ENCODE measurements around the gene CARS2.

Gene CARS2

DNA sequence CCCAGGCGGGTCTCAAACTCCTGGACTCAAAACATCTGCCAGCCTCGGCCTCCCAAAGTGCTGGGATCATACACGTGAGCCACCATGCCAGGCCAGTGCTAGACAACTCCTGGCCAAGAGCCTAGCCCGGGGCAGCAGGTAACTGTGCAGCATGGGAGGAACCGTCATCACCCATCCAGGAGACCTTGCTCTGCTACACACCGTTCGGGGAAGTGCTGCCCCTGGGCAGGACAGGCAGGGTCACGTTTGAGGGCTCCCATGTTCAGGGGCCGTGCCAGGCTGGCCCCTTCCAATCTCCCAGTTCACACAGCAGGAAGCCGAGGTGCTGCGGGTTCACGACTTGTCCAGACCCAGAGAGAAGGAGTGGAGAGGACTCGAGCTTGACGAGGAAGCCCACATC is 55.5 kb downstream of the CARS2 start:
- no peak overlapping the region for H3K4me3 ChIP-seq (ENCODE audit: low read depth, low read length)
- TF ChIP-seq, protein P1, sequence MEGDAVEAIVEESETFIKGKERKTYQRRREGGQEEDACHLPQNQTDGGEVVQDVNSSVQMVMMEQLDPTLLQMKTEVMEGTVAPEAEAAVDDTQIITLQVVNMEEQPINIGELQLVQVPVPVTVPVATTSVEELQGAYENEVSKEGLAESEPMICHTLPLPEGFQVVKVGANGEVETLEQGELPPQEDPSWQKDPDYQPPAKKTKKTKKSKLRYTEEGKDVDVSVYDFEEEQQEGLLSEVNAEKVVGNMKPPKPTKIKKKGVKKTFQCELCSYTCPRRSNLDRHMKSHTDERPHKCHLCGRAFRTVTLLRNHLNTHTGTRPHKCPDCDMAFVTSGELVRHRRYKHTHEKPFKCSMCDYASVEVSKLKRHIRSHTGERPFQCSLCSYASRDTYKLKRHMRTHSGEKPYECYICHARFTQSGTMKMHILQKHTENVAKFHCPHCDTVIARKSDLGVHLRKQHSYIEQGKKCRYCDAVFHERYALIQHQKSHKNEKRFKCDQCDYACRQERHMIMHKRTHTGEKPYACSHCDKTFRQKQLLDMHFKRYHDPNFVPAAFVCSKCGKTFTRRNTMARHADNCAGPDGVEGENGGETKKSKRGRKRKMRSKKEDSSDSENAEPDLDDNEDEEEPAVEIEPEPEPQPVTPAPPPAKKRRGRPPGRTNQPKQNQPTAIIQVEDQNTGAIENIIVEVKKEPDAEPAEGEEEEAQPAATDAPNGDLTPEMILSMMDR (IDR thresholded peaks at IDR 0.05; ENCODE audit: low read depth, low read length) = no peak

DNA sequence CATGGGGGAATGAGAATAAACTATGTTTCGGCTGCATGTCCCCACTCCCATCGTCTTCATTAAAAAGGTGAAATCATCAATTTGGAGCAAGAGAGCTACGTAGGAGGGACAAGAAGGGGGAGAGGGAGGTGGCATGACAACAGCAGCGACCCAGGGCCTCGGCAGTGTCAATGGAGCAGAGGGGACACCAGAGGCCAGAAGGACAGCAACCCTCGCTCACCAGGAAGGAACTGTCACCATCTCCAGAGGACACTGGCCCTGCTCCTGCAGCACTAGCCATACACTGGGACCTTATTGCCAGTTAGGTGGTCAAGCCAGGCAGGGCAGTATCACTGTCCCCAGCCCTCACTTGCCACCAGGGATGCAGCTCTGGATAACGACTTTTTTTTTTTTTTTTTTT is 56.4 kb downstream of the CARS2 start:
- TF ChIP-seq, protein P1 (IDR thresholded peaks at IDR 0.05; ENCODE audit: low read depth, low read length) = no peak
- H3K4me3 ChIP-seq (ENCODE audit: low read depth, low read length) = no peak overlapping the region

DNA sequence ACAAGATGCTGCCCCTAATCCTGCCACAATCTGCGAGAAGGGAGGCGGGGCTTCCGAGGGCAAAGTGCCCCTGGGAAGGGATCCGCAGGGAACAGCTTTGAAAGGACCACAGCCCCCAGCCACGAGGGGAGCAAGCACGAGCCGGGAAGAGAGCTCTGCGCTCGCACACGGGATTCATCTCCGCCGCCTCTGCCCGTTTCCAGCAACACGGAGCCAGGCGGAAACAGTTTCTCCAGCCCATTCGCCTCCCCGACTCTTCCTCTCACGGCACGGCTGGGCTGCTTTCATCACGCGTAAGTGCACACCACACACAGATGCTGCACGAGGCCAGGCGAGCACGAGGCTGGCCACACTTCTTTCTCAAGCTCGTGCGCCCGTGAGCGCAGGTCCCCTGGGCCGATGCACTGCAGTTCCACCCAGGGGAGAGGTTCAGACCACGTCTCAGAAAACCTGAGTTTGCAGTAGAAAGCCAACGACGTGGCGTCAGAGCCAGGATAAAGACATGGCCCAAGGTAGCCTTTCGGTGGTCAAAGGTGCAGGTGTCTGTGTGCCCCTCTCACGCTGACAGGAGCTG is 57.0 kb downstream of the CARS2 start:
- H3K4me3 ChIP-seq (ENCODE audit: low read depth, low read length) = no peak overlapping the region
- TF ChIP-seq, protein P1 (IDR thresholded peaks at IDR 0.05; ENCODE audit: low read depth, low read length) = no peak

DNA sequence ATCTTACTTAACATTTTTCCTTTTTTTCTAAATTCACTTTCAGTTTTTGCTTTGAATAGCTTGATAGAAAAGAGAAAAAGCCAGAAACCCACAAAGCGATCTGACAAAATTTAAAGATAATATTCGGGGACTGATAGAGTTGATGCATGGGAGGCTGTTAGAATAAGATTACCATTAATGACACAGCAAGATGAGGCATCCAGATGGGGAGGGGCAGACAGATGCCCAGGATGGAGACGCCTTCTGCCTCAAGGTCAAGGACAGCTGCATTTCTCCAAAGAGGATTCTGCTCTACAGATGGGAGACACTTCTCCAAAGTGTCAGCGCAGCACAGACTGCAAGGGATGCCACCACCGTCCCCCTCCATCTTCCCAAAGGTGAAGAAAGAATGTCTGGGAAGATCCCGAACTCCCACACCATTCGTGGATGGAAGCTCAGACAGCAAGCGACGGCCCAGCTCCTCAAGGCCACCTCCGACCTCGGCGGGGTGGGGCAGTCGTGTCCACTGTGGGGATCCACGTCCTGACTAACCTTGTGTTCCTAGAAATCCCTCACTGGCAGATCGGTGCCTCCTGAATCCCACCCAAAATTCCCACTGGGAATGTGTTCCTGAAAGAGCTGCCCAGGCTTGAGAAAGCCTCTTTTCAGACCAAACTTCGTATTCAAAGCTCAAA is 57.6 kb downstream of the CARS2 start:
- TF ChIP-seq, protein P1 (IDR thresholded peaks at IDR 0.05; ENCODE audit: low read depth, low read length) = no peak
- no peak overlapping the region for H3K4me3 ChIP-seq (ENCODE audit: low read depth, low read length)

DNA sequence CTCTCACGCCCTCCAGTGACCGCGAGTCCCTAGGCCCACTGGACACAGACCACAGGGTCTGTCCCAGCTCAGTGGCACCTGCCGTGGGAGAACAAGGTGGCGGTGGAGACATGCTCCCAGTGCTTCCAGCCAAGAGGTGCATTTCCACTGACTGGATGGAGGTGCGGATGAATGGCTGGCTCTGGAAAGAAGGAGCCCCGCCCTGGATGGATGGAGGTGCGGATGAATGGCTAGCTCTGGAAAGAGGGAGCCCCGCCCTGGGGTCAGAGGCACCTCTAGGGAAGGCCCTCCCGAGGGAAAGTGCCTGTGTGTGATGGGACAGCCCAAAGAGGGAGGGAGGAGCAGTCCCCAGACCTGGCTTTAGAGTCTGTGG is 58.6 kb downstream of the CARS2 start:
- TF ChIP-seq, protein P1 (IDR thresholded peaks at IDR 0.05; ENCODE audit: low read depth, low read length) = no peak

DNA sequence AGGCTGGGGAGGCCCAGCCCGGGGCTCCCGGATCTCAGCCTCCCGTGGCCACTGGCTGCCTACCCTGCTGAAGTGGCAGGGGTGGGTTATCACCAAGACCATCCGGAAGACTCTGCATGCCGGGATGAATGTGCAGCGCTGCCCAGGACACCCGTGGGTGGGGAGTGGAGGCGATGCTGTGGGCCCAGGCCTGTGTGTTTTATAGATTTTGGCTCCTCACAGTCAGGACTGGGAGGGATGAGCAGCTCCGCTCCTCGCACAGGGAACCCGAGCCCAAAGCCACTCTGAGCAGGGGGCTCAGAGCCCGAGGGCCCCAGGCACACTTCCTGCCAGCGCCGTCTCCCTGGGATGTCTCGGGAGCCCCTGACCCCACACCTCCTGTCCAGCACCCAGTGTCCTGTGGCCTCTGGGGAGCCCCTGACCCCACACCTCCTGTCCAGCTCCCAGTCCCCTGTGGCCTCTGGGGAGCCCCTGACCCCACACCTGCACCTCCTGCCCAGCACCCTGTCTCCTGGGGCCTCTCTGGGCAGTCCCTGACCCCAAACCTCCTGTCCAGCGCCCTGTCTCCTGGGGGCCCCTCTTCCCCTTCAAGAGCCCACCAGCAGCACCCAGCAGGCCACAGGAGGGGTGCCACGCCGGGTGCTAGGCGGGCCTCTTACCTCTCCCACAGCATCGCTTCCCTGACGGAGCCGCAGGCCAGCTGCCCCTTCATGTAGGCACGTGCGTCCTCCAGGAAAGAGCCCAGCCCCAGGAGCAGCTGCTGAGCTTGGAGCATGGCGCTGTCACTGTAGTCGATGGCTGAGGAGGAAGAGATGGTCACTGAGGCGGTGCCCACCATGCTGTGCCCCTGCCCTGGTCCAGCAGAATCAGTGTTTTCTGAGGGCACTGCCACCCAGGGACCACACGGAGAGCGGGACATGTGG is 59.2 kb downstream of the CARS2 start:
- TF ChIP-seq, protein P1 (IDR thresholded peaks at IDR 0.05; ENCODE audit: low read depth, low read length) = no peak
- H3K4me3 ChIP-seq (ENCODE audit: low read depth, low read length) = no peak overlapping the region

More for the DNA sequence above, 58.6 kb downstream of the CARS2 start:
- no peak overlapping the region for H3K4me3 ChIP-seq (ENCODE audit: low read depth, low read length)

DNA sequence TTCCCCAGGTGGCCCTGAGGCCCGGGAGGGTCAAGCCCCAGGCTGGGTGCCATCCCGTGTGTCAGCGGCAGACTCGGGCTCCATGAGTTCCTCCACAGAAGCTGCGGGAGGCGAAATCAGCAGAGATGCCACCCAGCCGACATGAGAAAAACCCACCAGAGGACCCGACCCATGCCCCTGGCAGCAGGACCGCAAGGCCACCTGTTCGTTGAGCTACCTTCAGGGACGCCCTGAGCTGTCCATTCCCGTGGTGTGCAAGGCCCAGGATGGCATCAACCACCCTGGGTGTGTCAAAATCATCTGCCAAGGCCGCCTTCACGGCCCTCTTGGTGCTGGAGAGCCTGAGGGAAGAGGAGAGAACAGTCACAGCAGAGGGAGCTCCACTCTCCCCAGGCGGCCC is 60.2 kb downstream of the CARS2 start:
- H3K4me3 ChIP-seq (ENCODE audit: low read depth, low read length) = no peak overlapping the region
- TF ChIP-seq, protein P1 (IDR thresholded peaks at IDR 0.05; ENCODE audit: low read depth, low read length) = no peak

Data from WI38 (cell line).